NCI-H226 (cell line): ENCODE measurements around the gene CEP97.
"Not testable (repeated sequence)": the region's sequence is repeated elsewhere in the genome, so short reads cannot be mapped to it uniquely, and the experiment has no call there.

Experiments
- DNase-seq: peaks from one replicate; pipeline ENCODE4 v3.0.0-alpha.2; 2015

Gene CEP97

GRCh38 chr3:101724329-101725193 is at the start of gene CEP97:
Gene CEP97, plus strand, starts transcription at chr3:101724614. Its CDS starts 63 bp downstream, at chr3:101724677.
- peak; percentile 91 for DNase-seq

GRCh38 chr3:101675709-101676215 is 48.7 kb upstream of the CEP97 start:
- no peak for DNase-seq

GRCh38 chr3:101676216-101676764 is 48.1 kb upstream of the CEP97 start:
- DNase-seq: peak; percentile 93

- DNase-seq: peak; percentile 99
Measured at GRCh38 chr3:101676765-101677435, 47.5 kb upstream of the CEP97 start, which contains the start of gene ZBTB11. Gene ZBTB11, minus strand, starts transcription at chr3:101677132. Its CDS starts 218 bp downstream, at chr3:101676914.

GRCh38 chr3:101677436-101678286 is 46.8 kb upstream of the CEP97 start:
- DNase-seq: no peak

- not testable (repeated sequence) for DNase-seq
Measured at GRCh38 chr3:101678837-101679236, 45.6 kb upstream of the CEP97 start.

GRCh38 chr3:101680466-101680865 is 43.9 kb upstream of the CEP97 start:
- no peak for DNase-seq

GRCh38 chr3:101685050-101685400 is 39.4 kb upstream of the CEP97 start:
- no peak for DNase-seq

GRCh38 chr3:101685870-101686307 is 38.5 kb upstream of the CEP97 start:
- no peak for DNase-seq

- DNase-seq: no peak
Measured at GRCh38 chr3:101687142-101687931, 37.1 kb upstream of the CEP97 start.

GRCh38 chr3:101689286-101689685 is 35.1 kb upstream of the CEP97 start:
- DNase-seq: no peak

- no peak for DNase-seq
Measured at GRCh38 chr3:101690972-101691371, 33.4 kb upstream of the CEP97 start.

- DNase-seq: not testable (repeated sequence)
Measured at GRCh38 chr3:101691685-101692671, 32.4 kb upstream of the CEP97 start.

GRCh38 chr3:101693540-101693939 is 30.9 kb upstream of the CEP97 start:
- DNase-seq: peak; percentile 42

- not testable (repeated sequence) for DNase-seq
Measured at GRCh38 chr3:101694836-101695235, 29.6 kb upstream of the CEP97 start.

GRCh38 chr3:101695779-101696372 is 28.5 kb upstream of the CEP97 start:
- peak; percentile 41 for DNase-seq

- no peak for DNase-seq
Measured at GRCh38 chr3:101701696-101702634, 22.4 kb upstream of the CEP97 start.

GRCh38 chr3:101702726-101703125 is 21.7 kb upstream of the CEP97 start:
- DNase-seq: no peak

- DNase-seq: peak; percentile 68
Measured at GRCh38 chr3:101703169-101703568, 21.2 kb upstream of the CEP97 start.
